CD14-positive monocyte (primary cell): ENCODE data around the gene ATP2A1. TPM values are rescaled to one million over a fixed set of nuclear protein-coding genes. Genes with fewer than 3 reads are reported as not detected.

Experiments
- DNase-seq, 3 donors: peaks; one replicate each; pipeline ENCODE4 v3.0.0-alpha.2; 2011 to 2022
- H2AFZ ChIP-seq: 2 replicates; pipeline ENCODE4 v1.6.0; 2012; ENCODE audit warnings: mild to moderate bottlenecking, low read depth, low read length, inconsistent platforms; ENCODE audit not compliant: insufficient read depth, poor library complexity, severe bottlenecking
- H3K27ac ChIP-seq, 2 donors: 1 replicate in 1 of 2; 2 replicates in 1 of 2; pipeline ENCODE4 v1.5.1; 2012 to 2013; ENCODE audit warnings: low read length in 2 of 2, control low read depth in 1 of 2, inconsistent platforms in 1 of 2, low read depth in 1 of 2, mild to moderate bottlenecking in 1 of 2
- H3K27me3 ChIP-seq, 2 donors: one replicate each; pipeline versions ENCODE4 v1.6.0 to v1.6.1; 2011 to 2013; ENCODE audit warnings: low read length in 2 of 2; ENCODE audit not compliant: control insufficient read depth in 2 of 2, insufficient read depth in 2 of 2
- H3K36me3 ChIP-seq, 2 donors: replicated peaks in 1 of 2; 1 replicate in 1 of 2; 2 replicates in 1 of 2; pipeline versions ENCODE4 v1.5.1 to v1.6.1; 2012 to 2013; ENCODE audit warnings: low read length in 2 of 2, control low read depth in 1 of 2, inconsistent platforms in 1 of 2, mild to moderate bottlenecking in 1 of 2; ENCODE audit not compliant: insufficient read depth in 2 of 2, control insufficient read depth in 1 of 2
- H3K4me1 ChIP-seq, 2 donors: 1 replicate in 1 of 2; 2 replicates in 1 of 2; pipeline versions ENCODE4 v1.5.1 to v1.6.1; 2012 to 2013; ENCODE audit warnings: low read length in 2 of 2, control low read depth in 1 of 2, inconsistent platforms in 1 of 2, mild to moderate bottlenecking in 1 of 2, moderate library complexity in 1 of 2; ENCODE audit not compliant: insufficient read depth in 2 of 2, control insufficient read depth in 1 of 2
- H3K4me2 ChIP-seq: replicated peaks from 2 replicates; pipeline ENCODE3; 2012; ENCODE audit warnings: low read length, moderate library complexity, mild to moderate bottlenecking; ENCODE audit not compliant: poor library complexity, severe bottlenecking; ENCODE audit errors: extremely low read depth
- H3K4me3 ChIP-seq, 3 experiments: fragments of 200-600 bp in 1 of 3; sonication (generic) in 1 of 3; replicated peaks in 1 of 3; 1 replicate in 2 of 3; 2 replicates in 1 of 3; pipeline ENCODE4 v1.5.1; 2011 to 2013; ENCODE audit warnings: low read length in 3 of 3, mild to moderate bottlenecking in 3 of 3, control low read depth in 2 of 3, low read depth in 2 of 3, inconsistent platforms in 1 of 3, moderate library complexity in 1 of 3
- H3K79me2 ChIP-seq: 2 replicates; pipeline ENCODE4 v1.6.0; 2012; ENCODE audit warnings: mild to moderate bottlenecking, control low read depth, inconsistent platforms, low read length, moderate library complexity; ENCODE audit not compliant: insufficient read depth
- H3K9ac ChIP-seq: 2 replicates; pipeline ENCODE4 v1.6.0; 2017; ENCODE audit warnings: low read length, mild to moderate bottlenecking; ENCODE audit not compliant: insufficient read depth, poor library complexity, severe bottlenecking
- H3K9me3 ChIP-seq, 2 donors: replicated peaks in 1 of 2; 1 replicate in 1 of 2; 2 replicates in 1 of 2; pipeline versions ENCODE4 v1.5.1 to v1.6.1; 2012 to 2013; ENCODE audit warnings: low read length in 2 of 2, control low read depth in 1 of 2; ENCODE audit not compliant: control insufficient read depth in 1 of 2, insufficient read depth in 1 of 2
- H4K20me1 ChIP-seq: 2 replicates; pipeline ENCODE4 v1.6.0; 2012; ENCODE audit warnings: mild to moderate bottlenecking, low read length, control low read depth, moderate library complexity; ENCODE audit not compliant: insufficient read depth
- H3K27ac Mint-ChIP-seq, 7 donors: one replicate each; pipeline ENCODE4 v1.8.0; 2020; ENCODE audit warnings: mild to moderate bottlenecking in 7 of 7, mixed read lengths in 7 of 7, moderate library complexity in 6 of 7, inconsistent platforms in 2 of 7
- H3K27me3 Mint-ChIP-seq, 3 donors: one replicate each; pipeline ENCODE4 v1.8.0; 2021 to 2022; ENCODE audit warnings: low read depth in 3 of 3, mild to moderate bottlenecking in 3 of 3, mixed read lengths in 3 of 3, moderate library complexity in 3 of 3, inconsistent platforms in 1 of 3
- H3K36me3 Mint-ChIP-seq, 2 donors: one replicate each; pipeline ENCODE4 v1.8.0; 2020; ENCODE audit warnings: mixed read lengths in 2 of 2, inconsistent platforms in 1 of 2, mild to moderate bottlenecking in 1 of 2
- H3K4me1 Mint-ChIP-seq: one replicate; pipeline ENCODE4 v1.8.0; 2020; ENCODE audit warnings: mild to moderate bottlenecking, mixed read lengths
- H3K4me3 Mint-ChIP-seq, 2 donors: one replicate each; pipeline ENCODE4 v1.8.0; 2020; ENCODE audit warnings: mild to moderate bottlenecking in 2 of 2, mixed read lengths in 2 of 2, moderate library complexity in 1 of 2
- H3K9me3 Mint-ChIP-seq, 7 donors: one replicate each; pipeline ENCODE4 v1.8.0; 2020 to 2022; ENCODE audit warnings: mixed read lengths in 7 of 7, mild to moderate bottlenecking in 6 of 7, moderate library complexity in 6 of 7, inconsistent platforms in 2 of 7
- WGBS: methylation state at CpG from one replicate; pipeline ENCODE4 v1.1.5; 2013; ENCODE audit warnings: missing lambda C conversion rate; ENCODE audit not compliant: insufficient coverage; 5-methylcytosine and 5-hydroxymethylcytosine counted together
- intact Hi-C, 2 donors: fragments of 100-400 bp; cut with micrococcal nuclease; formaldehyde crosslinking; loops; one replicate each; pipeline versions ENCODE4 v1.15.0 to v1.15.1; 2023
- polyA plus RNA-seq, 3 donors: library from polyadenylated mRNA; depleted of rRNA in 1 of 3; unstranded in 2 of 3; stranded (reverse) in 1 of 3; fragments of 300-500 nt in 2 of 3; fragments of >200 nt in 1 of 3; fragmentation: Illumina TruSeq in 2 of 3; gene quantifications; 1 replicate in 2 of 3; 2 replicates in 1 of 3; pipeline ENCODE4 v1.2.3, GENCODE V29; 2012 to 2021
- TF ChIP-seq, protein P1 (sequence below): fragments of 200-600 bp; IDR thresholded peaks from one replicate; pipeline ENCODE4 v1.8.0; 2022; ENCODE audit warnings: antibody characterized with exemption, mild to moderate bottlenecking

Gene ATP2A1
- polyA plus RNA-seq, 3 donors = 0.57 TPM; not detected in 2

DNA sequence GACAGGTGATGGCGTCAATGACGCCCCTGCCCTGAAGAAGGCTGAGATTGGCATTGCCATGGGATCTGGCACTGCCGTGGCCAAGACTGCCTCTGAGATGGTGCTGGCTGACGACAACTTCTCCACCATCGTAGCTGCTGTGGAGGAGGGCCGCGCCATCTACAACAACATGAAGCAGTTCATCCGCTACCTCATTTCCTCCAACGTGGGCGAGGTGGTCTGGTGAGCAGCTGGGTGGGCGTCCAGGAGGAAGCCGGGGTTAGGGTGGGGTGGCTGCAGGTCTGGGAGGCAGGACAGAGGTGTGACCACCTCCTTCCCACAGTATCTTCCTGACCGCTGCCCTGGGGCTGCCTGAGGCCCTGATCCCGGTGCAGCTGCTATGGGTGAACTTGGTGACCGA, 23.6 kb downstream of the ATP2A1 start:
- H3K27ac Mint-ChIP-seq = no peak overlapping the region
- 80% methylated on average over 2 of the region's 15 CpGs for WGBS
- Histone ChIP-seq H3K36me3 (peaks cover 9 to 20% of the 10 kb centered on the region in 2 donors), H2AFZ (no peak overlapping the region), H3K9ac (no peak overlapping the region), H3K27ac (no peak overlapping the region), H3K27me3 (no peaks in the 10 kb centered on the region), H3K4me2 (no peak overlapping the region), H3K4me1 (no peaks in the 10 kb centered on the region), H3K9me3 (no peaks in the 10 kb centered on the region), H3K4me3 (no peak overlapping the region), H4K20me1 (no peaks in the 10 kb centered on the region), H3K79me2 (no peaks in the 10 kb centered on the region)
- DNase-seq = no peak
- no peak overlapping the region for H3K4me3 Mint-ChIP-seq
- H3K4me1 Mint-ChIP-seq = no peaks in the 10 kb centered on the region
- no peaks in the 10 kb centered on the region for H3K27me3 Mint-ChIP-seq
- H3K9me3 Mint-ChIP-seq = no peaks in the 10 kb centered on the region
- TF ChIP-seq, protein P1, sequence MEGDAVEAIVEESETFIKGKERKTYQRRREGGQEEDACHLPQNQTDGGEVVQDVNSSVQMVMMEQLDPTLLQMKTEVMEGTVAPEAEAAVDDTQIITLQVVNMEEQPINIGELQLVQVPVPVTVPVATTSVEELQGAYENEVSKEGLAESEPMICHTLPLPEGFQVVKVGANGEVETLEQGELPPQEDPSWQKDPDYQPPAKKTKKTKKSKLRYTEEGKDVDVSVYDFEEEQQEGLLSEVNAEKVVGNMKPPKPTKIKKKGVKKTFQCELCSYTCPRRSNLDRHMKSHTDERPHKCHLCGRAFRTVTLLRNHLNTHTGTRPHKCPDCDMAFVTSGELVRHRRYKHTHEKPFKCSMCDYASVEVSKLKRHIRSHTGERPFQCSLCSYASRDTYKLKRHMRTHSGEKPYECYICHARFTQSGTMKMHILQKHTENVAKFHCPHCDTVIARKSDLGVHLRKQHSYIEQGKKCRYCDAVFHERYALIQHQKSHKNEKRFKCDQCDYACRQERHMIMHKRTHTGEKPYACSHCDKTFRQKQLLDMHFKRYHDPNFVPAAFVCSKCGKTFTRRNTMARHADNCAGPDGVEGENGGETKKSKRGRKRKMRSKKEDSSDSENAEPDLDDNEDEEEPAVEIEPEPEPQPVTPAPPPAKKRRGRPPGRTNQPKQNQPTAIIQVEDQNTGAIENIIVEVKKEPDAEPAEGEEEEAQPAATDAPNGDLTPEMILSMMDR = no peak
- peaks cover 3 to 14% of the 10 kb centered on the region in 2 donors for H3K36me3 Mint-ChIP-seq
- intact Hi-C loops = no loop called here

DNA sequence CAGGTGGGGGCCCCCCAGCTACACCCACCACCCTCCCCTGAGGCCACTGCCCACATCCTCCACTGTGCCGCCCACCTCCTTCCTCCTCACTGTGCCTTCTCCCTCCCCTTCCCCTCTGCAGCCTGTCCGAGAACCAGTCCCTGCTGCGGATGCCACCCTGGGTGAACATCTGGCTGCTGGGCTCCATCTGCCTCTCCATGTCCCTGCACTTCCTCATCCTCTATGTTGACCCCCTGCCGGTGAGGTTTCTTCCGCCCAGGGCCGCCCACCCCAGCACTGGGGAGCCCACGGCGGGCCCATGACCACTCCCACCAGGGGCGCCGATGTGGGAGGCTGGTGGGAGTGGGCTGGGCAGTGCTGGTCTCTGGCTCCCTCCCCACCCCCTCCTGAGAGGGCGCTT, 24.6 kb downstream of the ATP2A1 start:
- no peaks in the 10 kb centered on the region for H4K20me1 ChIP-seq
- peak overlapping the region; percentile 8 for H3K9ac ChIP-seq
- Mint-ChIP-seq H3K27me3 (no peaks in the 10 kb centered on the region), H3K4me1 (no peaks in the 10 kb centered on the region), H3K27ac (peak overlapping the region in 1 of 7 donors; percentile 82), H3K4me3 (no peak overlapping the region), H3K9me3 (no peaks in the 10 kb centered on the region), H3K36me3 (peaks cover 3 to 20% of the 10 kb centered on the region in 2 donors)
- no peaks in the 10 kb centered on the region for H3K9me3 ChIP-seq
- 3% methylated on average over 3 of the region's 11 CpGs for WGBS
- no peak overlapping the region for H3K4me2 ChIP-seq
- intact Hi-C loops = no loop called here
- no peaks in the 10 kb centered on the region for H3K27me3 ChIP-seq
- H3K4me3 ChIP-seq = no peak overlapping the region
- DNase-seq = no peak
- no peak overlapping the region for H2AFZ ChIP-seq
- H3K4me1 ChIP-seq = no peaks in the 10 kb centered on the region
- no peaks in the 10 kb centered on the region for H3K79me2 ChIP-seq
- H3K36me3 ChIP-seq = peaks cover 9 to 22% of the 10 kb centered on the region in 2 donors
- TF ChIP-seq, protein P1 = no peak
- H3K27ac ChIP-seq = no peak overlapping the region
